Stimulated activated CD4-positive, alpha-beta T cell treated with anti-CD3 and anti-CD28 coated beads, Interleukin-15, amount 100 ng/mL, for 24 hours (primary cell): ENCODE data around the gene GBF1.
A peak's percentile ranks its signal among the peaks of the same experiment; 100 is the strongest.

Experiments used
- DNase-seq: peaks from one replicate; pipeline ENCODE4 v3.0.0-alpha.2; 2020

Gene GBF1

DNA sequence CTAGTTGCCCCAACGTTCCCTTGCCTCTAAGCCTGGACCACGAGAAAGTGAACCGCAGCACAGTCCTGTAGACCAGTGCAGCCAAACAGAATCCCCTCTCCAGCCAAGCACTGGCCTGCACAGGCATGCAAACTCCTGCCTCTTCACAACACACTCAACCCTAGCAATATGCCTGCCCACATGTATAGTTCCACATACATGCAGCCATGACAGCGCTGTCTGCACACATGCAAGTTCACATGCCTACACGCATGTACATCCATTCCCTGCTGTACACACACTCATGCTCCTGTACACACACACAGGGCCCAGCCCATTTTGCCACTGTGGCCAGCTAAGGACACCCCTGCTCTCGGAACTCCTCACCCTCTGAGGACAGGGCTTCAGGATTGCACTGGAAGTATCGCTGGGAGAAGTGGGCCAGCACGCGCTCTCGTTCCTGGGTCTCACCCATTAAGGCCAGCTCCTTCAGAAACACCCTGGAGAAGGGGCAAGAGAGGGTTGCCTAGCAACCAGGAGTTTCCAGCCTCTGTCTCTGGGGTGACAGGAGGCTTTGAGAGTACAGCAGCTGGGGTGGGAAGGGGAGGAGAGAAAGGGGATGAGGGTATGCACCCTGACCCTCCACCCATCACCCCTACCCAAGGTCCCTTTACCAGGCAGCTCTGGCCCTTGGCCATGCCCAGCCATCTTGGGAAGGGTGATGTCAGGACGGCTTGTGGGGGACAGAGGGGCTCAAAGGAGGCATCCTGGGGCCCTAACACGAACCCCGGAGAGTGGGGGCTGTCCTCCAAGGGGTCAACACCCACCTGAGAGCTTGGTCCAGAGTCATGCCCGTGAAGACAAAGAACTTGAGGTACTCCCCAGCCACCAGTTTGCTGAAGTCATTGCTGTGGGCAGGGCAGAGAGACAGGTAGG, 166.3 kb downstream of the GBF1 start:
- DNase-seq = no peak

DNA sequence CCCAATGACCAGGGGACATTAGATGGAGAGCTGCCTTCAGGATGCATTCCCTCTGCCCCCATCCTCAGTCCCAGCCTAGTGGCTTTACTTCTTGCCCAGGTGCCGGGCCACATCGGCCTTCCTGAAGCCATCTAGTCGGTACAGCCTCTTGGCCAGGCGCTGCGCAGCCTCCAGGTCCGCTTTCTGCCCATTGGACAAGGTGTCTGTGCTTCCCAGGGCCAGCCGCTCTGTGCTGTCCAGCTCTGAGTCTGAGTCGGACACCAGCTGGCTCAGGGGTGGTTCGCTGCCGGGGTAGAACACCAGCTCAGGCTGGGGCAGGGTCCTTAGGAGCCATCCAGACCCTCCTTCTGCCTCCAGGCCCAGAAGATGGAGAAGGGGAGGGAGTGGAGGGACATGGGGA, 167.0 kb downstream of the GBF1 start:
- DNase-seq = no peak

GRCh38 chr10:102413053-102413705, 167.8 kb downstream of the GBF1 start:
- DNase-seq = peak; percentile 63

- no peak for DNase-seq
Observed at GRCh38 chr10:102413806-102414561, 168.7 kb downstream of the GBF1 start.

DNA sequence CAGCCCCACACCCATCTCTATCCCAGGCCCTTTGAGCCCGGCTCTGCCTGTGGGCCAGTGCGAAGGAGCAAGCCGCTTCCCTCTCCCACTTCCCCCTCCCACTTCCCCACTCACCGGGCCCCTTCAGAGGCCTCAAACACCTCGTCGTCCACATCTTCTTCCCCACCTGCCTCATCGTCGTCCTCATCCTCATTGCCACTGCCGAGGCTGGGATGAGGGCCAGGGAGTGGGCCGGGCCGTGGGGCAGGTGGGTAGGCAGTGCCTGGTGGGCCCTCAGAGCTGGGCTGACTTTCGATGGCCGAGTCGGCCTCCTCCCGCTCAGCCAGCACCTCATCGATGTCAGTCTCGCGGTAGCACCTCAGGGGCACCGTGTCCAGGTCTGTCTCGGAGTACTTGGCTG, 169.4 kb downstream of the GBF1 start:
- DNase-seq = no peak

DNA sequence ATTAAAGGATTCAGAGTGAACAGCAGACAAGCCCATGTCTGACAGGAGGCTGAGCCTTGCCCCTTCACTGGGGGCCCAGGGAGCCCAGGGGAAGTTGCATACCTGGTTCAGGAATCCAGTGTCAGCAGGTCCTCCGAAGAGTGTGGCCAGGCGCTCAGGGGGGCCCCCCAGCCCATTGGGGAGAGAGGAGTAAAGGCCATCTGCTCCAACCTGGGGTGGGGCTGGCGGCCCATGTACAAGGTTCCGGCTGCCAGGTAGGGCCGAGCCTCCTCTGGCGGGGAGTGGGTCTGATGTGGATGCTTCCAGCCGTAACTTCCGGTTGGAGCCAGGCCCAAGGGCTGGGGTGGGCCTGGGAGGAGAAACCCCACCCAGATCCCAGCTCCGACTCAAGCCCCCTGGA, 171.0 kb downstream of the GBF1 start:
- DNase-seq = no peak

DNA sequence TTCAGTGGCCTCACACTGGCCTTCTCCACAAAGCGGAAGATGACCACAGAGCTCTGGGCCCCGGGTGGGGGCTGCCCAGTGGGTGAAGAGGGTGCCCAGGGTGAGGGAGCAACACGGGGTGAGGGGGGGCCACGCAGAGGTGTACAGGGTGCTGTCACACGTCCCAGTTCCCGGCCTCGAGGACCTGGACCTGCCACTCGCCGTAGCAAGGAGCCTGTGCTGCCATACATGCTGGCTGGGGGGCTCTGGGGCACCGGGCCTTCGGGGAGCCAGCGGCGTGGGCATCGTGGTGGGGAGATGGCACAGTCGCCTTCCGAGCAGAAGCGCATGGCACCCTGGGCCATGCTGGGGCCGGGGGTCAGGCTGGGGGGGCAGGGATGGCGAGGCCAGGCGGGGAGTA, 171.4 kb downstream of the GBF1 start:
- no peak for DNase-seq

DNA sequence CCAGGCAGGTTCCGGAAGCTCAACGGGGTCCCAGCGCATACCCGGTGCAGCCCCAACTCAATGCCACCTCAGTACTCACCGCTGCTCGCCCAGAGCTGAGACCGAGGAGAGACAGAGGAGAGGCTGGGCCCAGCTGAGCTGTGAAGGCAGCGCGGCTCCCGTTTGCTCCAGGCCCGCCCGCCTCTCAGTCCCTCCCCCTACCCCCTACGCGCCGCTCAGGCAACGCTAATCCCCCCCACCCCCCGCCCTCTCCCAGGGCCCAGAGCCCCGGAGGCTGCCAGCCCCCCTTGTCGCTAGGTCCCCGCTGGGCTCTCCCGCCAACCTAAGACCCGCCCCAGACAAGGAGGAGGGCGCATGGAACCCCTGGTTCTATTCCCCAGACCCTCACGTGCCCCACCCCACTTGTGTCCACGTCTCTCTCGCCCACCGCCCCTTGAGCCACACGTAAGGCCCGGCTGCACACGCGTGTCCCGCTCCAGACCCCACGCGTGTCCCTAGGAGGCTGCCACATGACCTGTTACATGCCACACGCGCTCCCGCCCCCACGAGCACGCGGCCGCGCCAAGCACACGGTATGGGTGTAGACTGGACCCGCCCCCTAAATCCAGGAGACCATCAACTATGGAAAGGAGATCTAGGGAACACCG, 173.4 kb downstream of the GBF1 start, which contains the start of gene PSD:
Gene PSD (minus strand): TSS at position 164 of the 647 bp plus-strand sequence. CDS start 1,747 bp downstream, outside the sequence.
- DNase-seq = no peak

DNA sequence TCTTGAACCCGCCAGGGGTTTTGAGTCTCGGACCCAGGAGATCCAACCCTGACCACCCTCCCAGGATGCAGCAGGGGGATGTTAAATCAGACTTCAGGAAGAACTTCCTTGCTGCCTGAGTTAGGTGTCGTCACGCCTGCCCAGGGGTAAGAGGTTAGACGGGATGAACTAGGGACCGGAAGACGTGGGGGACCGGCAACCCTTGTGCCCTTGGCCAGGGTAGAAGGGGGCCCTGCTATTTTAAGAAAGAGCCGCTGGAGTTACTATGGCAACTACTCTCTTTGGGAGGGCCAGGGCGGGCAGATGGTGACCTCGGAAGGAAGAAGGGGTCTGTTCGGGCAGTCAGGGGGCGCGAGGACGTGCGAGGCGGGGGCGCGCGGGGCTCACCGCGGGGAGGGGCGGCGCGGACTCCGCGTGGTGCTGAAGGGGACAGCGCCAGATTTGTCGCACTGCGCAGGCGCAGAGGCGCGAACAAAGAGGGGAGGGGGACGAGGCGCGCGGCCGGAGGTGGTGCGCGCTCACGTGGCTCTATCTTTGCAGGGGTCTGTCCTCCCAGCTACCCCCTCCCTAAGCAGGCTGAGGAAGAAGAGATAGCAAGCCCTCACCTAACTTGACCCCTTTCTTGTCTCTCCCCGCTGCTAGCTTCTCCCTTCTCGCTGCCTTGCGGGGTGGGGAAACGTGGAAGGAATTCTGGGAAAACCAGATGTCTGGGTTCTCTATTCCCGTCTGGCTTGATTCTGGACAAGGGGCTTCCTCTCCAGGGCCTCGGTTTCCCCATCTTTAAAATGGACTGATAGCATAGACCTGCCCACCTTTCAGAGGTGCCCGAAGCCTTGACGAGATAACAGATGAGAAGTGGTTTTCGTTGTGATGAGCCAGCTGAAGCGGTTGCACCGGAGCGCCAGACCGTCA, 174.2 kb downstream of the GBF1 start:
- peak; percentile 76 for DNase-seq

DNA sequence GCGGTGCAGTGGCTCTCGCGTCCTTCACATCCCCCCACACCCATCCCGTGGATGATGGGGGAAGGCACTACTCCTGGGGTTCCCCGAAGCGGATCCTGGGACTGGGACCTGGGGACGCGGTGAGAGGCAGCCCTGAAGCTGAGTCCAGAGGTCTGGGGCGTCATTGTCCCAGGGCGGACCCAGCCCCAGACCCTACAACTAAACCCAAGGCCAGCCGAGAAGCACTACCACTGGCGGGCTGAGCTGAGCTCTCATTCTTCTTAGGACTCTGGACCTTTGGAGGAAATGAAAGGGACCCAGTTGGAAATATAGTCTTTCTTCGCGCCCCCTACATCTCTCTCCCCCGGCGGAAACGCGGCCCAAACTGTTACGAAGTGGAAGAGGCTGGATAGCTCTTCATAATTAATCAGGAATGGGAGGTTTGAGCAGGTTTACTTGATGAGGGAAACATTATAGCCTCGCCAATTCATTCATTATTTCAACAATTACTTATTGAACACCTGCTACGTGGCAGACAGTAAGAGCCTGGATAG, 174.9 kb downstream of the GBF1 start:
- no peak for DNase-seq

DNA sequence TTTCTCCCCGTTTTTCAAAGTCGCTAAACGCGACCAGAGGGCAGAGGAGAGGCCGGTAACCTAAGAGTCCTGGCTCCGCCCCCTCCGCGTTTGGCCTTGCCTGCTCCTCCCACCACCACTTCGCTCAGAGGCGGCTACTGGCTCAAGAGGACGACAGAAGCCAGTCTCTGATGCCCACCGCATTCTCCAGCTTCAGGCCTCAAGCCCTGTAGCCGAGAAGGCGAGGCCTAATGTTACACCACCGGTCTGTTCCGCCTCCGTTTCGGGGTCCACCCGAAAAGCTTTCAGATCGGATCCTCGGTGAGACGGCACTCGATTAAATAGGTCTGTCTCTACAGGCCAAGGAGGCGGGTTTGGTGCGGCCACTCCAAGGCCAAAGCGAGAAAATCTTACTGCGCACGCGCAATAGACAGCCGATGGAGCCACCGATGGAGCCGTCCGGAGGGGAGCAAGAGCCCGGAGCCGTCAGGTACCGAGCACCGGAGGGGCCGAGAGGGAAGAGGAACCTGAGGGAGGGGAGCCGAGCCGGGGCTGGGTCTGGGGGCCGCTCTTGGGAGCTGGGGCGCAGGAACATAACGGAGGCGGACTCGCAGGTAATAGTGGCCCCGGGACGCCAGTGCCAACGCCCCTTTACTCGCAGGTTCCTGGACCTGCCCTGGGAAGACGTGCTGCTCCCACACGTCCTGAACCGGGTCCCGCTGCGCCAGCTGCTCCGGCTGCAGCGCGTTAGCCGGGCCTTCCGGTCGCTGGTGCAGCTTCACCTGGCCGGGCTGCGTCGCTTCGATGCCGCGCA, 175.6 kb downstream of the GBF1 start, which contains the start of gene FBXL15:
Gene FBXL15 (plus strand): TSS at position 123 of the 793 bp plus-strand sequence. CDS start 294 bp downstream, at position 417.
- DNase-seq = peak; percentile 98

- no peak for DNase-seq
Observed at GRCh38 chr10:102421507-102421756, 176.1 kb downstream of the GBF1 start.

DNA sequence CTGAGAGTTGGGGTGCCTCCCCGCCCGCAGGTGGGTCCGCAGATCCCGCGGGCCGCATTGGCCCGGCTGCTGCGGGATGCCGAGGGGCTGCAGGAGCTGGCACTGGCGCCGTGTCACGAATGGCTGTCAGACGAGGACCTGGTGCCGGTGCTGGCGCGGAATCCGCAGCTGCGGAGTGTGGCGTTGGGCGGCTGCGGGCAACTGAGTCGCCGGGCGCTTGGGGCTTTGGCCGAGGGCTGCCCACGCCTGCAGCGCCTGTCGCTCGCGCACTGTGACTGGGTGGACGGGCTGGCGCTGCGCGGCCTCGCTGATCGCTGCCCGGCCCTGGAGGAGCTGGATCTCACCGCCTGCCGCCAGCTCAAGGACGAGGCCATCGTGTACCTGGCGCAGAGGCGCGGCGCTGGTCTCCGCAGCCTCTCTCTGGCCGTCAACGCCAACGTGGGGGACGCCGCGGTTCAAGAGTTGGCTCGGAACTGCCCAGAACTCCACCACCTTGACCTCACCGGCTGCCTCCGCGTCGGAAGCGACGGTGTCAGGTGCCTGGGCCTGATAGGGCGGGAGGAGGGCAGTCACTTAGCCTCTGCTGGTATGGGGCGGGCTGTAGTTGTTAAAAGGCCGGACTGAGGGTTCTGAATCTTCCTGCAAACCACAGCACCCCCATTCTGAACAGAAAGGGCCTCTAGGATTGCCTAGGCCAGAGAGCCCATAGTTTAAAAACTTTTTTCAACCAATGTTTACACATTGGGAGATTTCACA, 176.6 kb downstream of the GBF1 start:
- DNase-seq = peak; percentile 48

GRCh38 chr10:102422545-102423129, 177.3 kb downstream of the GBF1 start:
- peak; percentile 74 for DNase-seq

DNA sequence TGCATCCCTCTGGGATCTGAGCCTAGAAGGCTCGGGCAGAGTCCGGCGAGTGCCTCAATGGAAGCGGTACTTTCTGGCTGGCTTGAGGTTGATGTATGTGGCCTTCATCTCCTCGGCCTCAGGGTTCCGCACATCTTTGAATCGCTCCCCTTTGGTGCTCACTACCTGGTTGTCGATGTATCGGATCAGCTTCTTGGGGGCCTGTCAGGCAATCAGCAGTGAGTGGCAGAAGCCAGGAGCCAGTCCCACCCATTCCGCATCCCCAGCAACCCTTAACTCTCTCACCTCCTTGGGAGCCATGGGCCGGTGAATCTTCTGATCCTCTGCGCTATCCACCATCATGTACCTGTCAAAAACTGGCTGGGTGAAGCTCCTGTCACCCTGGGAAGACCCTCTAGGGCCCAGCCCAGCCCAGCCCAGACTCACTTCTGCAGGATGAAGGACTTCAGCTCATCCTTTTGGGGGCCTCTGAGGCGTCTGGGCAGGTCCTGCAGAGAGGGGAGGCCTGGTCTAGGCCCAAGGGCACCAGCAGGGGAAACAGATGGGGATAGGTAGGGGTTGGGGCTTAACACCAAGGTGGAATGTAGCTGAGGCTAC, 178.1 kb downstream of the GBF1 start:
- DNase-seq = no peak

DNA sequence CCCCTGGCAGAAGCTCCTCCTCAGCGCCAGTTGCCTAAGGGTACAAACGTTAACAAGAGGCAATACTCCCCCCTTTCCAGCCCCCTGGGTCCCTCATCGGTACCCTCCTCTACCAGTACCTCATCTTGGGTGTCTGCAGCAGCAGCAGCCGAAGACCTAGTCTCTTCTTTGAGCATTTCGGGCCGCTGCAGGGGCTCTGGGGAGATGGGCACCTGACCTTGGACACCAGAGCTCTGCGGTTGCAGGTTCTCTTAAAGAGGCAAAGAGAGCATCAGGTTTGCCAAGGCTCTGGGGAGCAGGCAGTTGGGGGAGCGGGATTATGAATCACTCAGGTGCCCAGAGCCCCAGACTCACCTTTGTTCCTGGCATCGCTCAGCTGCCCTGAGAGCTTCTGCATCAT, 178.8 kb downstream of the GBF1 start:
- no peak for DNase-seq

GRCh38 chr10:102424916-102425315, 179.6 kb downstream of the GBF1 start:
- DNase-seq = no peak

- DNase-seq = no peak
Observed at GRCh38 chr10:102425444-102425843, 180.1 kb downstream of the GBF1 start.

GRCh38 chr10:102426803-102427287, 181.5 kb downstream of the GBF1 start:
- DNase-seq = no peak
